HG02798 (cell line): Measurements from ENCODE around the gene TNNT2.

ENCODE experiments used
- ATAC-seq: cut with Tn5 transposase; IDR thresholded peaks from one replicate; pipeline ENCODE4 v1.9.1; 2021; ENCODE audit warnings: mild to moderate bottlenecking; ENCODE audit not compliant: unreplicated experiment, poor library complexity

TNNT2 gene

DNA sequence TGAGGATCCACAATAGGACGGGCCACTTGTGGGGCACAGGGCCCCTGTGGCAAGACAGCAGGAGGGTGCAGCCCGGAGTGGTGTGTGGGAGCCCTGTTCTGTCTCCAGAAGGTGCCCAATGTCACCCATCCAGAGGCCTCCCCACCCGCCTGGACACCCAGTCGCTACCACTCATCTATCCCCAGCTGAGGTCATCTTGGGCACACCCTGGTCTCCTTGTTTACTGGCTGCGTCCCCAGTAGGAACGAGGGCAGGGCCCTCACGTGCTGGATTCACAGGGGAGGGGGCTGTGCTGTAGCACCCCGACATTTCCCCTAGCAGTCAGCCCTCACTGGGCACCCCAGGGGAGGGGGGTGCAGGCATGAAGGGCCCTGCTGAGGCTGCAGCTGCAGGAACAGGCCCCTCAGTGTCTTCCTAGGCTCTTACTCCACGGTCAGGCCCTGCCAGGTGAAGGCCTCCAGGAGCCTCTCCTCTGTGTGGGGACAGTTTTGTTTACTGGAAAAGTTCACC is 2.3 kb upstream of the TNNT2 start:
- ATAC-seq = no peak

DNA sequence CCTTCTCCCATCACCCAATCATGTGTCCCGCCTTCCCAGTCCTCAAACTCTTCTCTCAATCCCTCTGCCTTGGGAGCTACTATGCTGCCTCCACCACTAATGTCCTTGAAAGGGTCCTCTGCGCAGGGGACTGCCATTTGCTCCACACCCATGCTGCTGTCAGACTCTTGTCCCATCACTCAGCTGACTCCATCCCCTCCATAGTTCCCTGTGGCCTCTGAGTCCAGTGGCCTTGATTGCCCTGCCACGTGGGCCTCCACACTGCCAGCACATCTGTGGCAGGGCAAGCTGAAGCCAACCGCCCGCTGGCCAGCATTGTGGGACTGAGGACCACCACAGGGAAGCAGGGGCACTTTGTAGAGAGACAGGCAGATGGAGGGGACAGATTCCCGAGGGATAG is 1.3 kb upstream of the TNNT2 start:
- ATAC-seq = no peak

DNA sequence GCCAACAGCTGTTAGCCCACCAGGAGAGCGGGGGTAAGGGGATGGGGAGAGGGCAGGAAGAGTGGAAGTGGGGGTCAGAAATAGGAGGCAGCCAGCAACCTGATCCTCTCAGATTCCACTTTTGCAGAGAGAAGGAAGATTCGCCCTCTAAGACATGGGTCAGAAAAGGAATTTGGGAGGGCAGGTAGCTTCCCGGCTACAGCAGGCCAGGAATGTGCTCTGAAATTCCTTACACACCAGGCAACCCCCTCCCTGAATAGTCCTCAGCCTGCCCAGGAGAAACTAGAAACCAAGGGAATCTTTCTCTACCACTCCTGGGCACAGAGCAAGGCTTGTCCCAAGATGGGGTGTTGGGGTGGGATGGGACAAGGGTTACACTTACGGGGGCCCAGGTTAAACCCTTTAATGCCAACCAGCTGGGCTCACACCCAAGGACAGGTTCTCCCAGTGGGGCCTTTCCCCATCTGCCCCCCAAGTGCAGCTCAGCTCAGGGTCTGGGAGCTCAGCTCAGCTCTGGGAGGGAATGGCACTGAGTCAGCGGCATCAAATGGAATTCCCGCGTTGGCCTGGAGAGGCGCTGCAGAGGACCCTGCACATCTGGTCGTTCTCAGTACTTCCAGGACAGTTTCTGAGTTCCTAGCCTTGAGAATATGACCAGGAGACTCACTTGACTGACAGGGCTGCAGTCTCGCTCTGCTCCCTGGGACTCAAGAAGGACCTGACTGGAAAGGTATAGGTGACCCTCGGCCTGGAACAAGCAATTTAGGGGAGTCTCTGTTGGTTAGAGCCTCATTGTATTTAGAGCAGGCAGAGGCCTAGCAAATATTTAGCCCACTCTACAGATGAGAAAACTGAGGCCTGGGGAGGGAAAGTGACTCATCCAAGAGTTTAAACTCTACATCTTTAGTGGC is 761 bp downstream of the TNNT2 start:
- peak; percentile 42 for ATAC-seq

DNA sequence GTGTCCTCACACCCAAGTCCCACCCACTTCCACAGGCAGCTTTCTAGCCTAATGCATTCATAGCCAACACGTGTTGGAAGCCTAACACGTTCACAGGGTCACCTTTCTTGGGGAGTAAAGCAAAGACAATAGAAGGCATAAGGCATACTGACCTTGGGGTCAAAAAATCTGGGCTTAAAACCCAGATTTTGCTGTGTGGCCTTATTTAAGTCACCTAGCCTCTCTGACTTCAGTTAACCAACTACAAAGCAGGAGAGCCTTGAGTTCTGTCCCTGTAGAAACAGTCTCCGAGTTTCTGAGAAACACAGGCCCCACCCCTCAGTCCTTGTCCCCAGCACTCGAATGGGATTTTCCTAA is 1.4 kb downstream of the TNNT2 start:
- no peak for ATAC-seq

DNA sequence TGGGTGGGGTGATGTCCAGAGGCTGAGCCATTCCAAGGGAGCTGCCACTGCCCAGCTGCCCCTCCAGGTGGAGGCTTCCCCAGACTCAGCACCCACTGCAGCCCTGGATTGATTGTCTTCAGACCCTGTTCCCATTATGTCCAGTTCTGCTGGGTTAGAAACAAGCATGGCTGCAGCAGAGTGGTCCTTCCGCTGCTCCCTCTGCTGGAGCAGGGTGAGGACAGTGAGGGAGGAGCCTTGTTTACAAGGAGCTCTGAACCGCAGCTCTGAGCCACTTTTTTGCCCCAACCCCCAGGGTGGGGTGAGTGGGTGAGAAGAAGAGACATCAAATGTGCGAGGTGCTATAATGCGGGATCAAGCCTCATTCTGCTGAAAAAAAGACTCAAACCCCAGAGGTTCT is 2.3 kb downstream of the TNNT2 start:
- no peak for ATAC-seq

DNA sequence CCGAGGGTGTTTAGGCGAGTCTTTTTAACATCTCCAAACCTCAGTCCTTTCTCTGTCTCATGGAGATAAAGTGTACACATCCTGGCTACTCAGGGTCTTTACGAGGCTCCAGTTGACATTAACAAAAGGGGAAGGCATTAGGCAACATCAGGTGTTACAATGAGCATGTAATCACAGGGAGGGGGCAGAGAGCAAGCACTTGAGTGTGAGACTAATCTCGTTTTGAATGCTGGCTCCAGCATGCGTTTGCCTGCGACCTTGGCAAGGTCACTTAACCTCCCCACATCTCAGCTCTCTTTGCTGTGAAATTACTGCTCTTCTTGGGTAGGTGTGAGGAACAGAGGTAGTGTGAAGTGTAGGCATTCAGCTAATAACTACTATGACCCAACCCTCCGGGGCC is 3.1 kb downstream of the TNNT2 start:
- ATAC-seq = no peak

DNA sequence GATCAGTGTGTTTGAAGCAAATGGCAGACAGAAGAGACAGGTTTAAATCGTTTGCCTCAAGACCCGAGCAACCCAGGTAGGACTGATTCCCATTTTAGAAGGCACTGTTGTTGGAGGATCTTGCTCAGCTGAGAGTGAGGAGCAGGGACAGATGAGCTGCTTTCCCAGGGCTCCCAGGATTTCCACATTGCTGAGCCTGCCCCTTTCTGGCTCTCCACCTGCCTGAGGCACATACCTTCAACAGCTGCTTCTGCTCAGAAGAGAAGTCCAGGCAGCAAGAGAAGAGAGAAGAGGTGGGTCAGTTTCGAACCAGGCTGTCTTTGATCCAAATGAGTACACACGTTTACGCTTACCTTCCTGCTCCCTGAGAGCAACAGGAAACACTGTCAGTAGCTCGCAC is 5.7 kb downstream of the TNNT2 start:
- ATAC-seq = no peak

DNA sequence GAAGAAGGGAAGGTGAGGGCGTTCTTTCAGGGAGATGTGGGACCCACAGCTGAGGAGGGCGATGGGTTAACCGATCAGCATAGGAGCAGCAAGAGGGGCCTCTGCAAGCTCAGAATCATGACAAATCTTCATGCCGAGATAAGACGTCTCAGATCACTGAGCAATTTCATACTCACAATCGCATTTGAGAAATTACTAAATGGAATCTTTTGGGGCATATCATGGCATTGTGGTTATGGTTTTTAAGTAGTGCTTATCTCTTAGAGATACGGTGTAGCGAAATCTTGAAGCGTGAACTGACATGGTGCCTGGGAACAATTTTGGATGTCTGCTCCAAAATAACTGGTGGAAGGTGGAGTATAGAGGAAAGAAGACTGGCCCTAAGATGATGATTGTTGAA is 6.2 kb downstream of the TNNT2 start:
- no peak for ATAC-seq

DNA sequence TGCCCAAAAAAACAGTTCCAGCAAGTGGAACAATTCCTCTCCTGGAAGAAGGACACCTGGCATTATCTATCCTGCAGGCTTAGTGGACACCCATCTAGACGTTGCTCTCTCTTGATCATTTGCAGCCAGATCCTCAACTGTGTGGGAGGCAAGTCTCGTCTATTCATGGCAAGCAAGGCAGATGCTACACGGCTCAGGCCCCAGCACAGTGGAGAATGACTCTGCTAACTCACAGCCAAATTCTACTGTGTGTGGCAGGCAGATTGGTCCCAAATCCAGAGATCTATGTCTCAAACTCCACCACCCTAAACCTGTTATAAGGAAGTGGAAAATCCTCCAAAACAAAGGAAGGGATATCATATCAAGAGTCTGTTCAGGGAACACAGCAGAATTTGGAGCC is 7.0 kb downstream of the TNNT2 start:
- no peak for ATAC-seq

DNA sequence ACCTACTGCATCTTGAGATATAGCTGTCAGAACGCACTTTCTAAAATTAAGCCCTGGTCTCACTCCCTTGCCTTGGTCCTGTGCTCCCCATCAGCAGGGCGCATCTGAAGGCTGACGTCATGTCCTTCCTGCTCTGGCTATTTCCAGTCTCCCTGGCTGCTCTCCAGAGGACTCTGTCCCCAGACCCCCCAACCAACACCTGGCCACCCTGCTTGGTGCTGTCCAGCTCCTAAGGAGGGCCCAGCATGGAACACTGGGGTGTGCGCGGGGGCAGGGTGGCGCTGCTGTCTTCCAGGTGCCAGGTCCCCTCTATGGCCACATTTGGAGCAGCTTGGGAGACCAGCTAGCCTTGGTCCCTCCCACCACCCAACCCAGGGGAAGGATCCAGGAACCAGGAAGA is 8.3 kb downstream of the TNNT2 start:
- no peak for ATAC-seq

DNA sequence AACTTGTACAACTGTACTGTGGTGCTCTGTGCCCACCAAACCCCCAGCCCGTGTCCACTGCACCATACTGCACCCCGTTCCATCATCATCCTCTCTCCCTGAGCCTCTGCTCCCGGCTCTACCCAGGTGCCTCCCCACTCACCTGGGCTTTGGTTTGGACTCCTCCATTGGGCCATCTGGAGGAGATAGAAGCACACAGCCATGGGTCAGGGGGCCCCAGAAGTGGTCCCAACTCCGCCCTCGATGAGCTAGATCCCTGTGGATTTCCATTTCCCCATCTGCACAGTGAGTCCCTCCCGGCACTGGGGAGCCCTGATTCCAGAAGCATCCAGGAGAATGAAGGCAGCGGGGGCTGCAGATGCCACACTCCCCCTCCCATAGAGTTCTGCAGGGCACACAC is 10.8 kb downstream of the TNNT2 start:
- no peak for ATAC-seq

DNA sequence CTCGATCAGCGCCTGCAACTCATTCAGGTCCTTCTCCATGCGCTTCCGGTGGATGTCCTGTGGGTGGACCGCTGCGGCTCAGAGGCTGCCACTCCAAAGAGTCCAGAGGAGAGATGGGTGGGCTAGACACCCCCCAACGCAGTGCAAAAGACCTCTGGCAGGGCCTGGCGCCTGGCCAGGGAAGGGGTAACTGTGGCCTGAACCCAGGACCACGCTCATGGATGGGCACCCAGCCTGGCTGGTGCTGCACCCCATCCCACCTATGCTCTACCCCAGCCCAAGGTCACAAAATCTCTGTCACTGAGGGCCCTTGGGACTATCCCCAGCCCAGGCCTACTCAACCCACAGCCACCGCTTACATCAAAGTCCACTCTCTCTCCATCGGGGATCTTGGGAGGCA is 12.2 kb downstream of the TNNT2 start:
- no peak for ATAC-seq

DNA sequence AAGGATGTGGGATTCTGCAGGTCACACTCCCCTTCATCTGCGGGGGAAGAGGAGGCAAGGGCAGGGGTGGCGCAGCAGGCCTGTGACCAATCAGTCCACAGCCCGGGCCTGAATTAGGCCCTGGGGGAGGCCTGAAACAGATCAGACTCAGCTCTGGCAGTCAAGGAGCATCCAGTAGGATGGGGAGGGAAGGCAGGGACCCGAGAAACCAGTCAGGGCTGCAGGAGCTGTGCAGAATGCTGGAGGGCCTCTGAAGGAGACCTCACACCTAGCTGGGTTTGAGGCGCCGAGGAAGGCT is 12.7 kb downstream of the TNNT2 start:
- ATAC-seq = no peak

DNA sequence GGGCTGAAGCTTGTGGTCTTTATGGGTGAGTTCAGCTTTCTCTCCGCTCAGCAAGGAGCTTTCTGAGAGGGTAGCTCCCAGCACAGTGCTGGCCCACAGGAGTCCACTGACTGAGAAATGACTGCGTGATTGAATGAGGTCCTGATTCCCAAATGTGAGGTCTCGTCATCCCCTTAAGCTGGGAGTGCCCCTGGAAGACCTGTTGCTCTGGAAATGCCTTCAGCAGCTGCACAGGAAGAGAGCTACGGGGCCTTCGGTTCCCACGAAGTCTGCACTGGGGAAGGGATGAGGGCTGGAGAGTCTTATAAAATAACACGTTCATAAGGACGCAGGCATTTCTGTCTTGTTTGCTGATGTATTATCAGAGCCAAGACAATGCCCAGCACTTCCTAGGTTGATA is 14.0 kb downstream of the TNNT2 start:
- ATAC-seq = no peak

DNA sequence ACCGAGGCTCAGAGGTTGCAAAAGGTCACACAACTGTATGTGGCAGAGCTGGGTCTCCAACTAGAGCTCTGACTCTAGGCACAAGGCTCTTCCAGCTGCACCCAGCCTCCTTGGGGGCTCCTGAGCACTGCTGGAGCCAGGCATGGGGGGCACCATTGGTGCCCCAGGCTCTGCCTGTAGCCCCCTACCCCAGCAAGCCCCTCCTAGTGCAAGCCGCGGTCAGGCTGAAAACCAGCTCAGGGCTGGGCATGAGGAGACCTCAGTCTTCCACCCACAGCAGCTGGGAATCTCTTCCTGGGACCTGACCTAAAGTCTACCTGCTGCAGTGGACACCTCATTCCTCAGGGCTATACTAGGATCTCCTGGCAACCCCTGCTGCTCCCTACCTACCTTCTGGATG is 14.6 kb downstream of the TNNT2 start:
- no peak for ATAC-seq

DNA sequence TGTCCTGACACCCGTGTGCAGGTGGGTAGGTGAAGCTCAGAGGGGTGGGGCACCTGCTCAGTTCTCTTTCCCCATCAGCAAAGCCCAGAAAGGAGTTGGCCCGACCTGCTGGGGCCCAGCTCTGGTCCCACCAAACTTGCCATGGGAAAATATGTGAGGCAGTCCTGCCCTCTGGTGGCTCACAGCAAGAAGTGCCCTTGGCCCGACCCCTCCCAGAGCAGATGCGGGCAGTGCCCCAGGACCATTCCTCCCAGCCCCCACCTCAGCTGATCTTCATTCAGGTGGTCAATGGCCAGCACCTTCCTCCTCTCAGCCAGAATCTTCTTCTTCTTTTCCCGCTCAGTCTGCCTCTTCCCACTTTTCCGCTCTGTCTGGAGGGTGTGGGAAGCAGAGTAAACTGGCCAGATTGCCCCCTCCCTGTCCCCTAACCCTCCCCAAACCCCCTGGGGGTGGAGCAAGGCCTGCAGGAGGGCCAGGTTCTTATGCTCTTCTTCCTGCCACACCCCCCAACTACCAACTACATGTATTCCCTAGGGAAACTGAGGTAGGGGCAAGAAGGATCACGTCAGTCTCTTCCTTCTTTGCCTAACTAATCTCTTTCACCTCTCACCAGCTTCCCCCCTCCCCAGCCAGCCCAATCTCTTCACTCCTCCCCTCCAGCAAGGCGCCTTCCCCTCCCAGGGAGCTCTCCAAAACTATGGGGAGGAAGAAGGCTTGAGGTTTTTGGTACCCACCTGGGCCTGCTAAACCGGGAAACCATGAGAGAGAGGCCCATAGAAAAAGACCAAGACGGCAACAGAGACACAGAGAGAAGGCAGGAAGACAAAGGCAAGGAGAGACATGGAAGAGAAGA is 15.6 kb downstream of the TNNT2 start:
- ATAC-seq = no peak

DNA sequence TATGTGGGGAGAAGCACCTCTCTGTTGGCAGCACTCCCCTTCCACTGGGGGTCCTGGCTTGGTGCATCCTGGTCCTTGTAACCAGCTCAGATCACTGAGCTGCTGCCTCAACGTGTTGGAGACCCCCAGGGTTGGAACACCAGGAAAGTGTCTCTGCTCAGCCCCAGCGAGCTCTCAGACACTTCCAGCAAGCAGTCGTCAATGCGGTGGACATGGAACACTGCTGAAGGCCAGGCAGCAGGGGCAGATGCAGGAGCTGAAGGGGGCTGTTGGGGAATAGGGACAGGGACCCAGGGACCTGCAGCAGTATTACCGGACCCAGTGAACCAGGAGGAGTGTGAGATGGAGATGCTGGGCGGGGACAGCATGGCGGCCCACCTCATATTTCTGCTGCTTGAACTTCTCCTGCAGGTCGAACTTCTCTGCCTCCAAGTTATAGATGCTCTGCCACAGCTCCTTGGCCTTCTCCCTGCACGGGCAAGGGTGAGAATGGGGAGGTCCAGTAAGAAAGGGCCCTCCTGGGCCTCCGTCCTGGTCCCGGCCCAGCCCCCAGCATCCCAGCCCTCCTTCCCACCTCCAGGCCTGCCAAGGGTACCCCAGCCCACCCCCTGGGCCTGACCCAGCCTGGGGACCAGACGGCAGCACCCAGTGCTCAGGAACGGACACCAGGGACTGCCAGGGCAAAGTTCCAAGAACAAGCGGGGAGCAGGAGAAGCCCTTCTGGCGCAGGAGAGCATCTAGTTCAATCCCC is 16.4 kb downstream of the TNNT2 start:
- ATAC-seq = no peak

DNA sequence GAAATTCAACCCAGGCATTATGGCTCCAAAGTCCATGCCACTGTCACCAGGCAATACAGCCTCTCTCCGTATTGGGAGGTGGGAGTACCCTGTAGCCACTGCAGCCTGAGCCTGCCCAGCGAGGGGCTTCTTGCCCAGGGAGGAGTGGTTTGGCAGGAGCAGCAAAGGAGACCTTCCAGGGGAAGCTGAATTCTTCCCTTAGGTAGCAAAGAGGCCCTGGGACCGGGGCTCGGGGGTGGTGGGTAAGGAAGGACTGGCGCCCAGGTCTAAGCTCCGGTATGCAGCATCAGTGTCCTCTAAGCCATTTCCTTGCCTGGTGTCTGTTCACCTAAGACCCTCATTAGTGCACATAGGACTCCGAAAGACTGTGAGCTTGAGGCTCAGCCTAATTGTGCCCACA is 17.0 kb downstream of the TNNT2 start:
- no peak for ATAC-seq

DNA sequence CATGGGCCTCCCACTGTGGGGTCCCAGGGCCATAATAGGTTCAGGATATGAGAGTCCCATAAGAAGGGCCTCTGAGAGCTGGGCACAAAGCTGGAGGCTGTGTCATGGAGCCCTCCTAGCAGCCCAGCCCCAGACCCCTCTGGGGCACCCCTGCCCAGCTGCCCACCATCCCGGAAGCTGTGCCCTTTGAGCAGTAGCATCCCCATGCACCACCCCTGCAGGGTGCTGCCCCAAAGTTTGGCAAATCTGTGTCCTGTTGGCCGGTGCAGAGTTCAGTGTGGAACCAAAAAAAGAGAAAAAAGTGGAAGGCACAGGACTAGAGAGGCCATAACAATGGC is 17.6 kb downstream of the TNNT2 start:
- no peak for ATAC-seq

DNA sequence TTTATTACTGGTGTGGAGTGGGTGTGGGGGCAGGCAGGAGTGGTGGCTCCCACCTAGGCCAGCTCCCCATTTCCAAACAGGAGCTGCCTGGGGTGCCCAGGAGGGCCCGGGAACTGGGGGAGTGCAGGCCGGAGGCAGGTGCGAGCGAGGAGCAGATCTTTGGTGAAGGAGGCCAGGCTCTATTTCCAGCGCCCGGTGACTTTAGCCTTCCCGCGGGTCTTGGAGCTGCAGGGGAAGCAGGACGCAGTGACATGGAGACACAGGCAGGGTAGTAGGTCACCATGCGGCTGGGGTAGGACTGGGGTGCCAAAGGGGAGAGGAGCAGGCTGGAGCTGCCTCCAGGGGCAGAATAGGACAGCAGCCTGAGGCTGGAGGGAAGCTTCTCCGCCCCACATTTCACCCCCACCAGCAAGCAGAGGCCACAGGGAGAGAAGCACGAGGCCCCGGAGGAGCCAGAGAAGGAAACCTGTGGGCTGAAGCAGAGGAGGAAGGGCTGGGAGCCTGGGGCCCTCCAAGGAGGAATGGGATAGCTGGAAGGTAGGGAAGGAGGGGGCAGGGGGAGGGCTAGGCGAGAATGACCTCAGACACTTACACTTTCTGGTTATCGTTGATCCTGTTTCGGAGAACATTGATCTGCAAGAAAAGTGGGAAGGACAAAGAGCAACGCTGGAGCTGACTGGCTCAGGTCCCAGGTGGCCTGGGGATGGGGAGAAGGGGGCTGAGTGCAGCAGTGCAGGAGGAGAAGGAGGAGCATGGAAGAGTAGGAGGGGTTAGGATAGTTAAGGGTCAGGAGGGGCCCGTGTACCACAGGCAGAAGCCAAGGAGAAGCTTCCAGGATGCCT is 18.2 kb downstream of the TNNT2 start:
- no peak for ATAC-seq
